Glomerular visceral epithelial cell (primary cell): Measurements from ENCODE around the gene SLC22A31.
A peak's percentile ranks its signal among the peaks of the same experiment; 100 is the strongest.
"Not testable (repeated sequence)": the region's sequence is repeated elsewhere in the genome, so short reads cannot be mapped to it uniquely, and the experiment has no call there.

Source experiments
- DNase-seq: peaks from one replicate; pipeline ENCODE4 v3.0.0-alpha.2; 2016; ENCODE audit errors: extremely low spot score

Gene SLC22A31

GRCh38 chr16:89192956-89193575, 7.3 kb downstream of the SLC22A31 start:
- no peak for DNase-seq

- DNase-seq: peak; percentile 70
These were observed 8.0 kb downstream of the SLC22A31 start for GRCh38 chr16:89192186-89192955.

- no peak for DNase-seq
These were observed 8.5 kb downstream of the SLC22A31 start for GRCh38 chr16:89191901-89192185.

- DNase-seq: no peak
These were observed 9.1 kb downstream of the SLC22A31 start for GRCh38 chr16:89191033-89191900.

GRCh38 chr16:89190150-89190958, 10.0 kb downstream of the SLC22A31 start:
- DNase-seq: no peak

GRCh38 chr16:89189358-89190025, 10.8 kb downstream of the SLC22A31 start:
- no peak for DNase-seq

GRCh38 chr16:89188471-89189357, 11.6 kb downstream of the SLC22A31 start:
- not testable (repeated sequence) for DNase-seq

- no peak for DNase-seq
These were observed 12.5 kb downstream of the SLC22A31 start for GRCh38 chr16:89187770-89188392.

GRCh38 chr16:89187032-89187769, 13.1 kb downstream of the SLC22A31 start:
- peak; percentile 13 for DNase-seq

GRCh38 chr16:89186593-89187031, 13.7 kb downstream of the SLC22A31 start:
- DNase-seq: not testable (repeated sequence)

GRCh38 chr16:89185887-89186592, 14.3 kb downstream of the SLC22A31 start:
- not testable (repeated sequence) for DNase-seq

GRCh38 chr16:89184933-89185794, 15.2 kb downstream of the SLC22A31 start:
- DNase-seq: no peak

- no peak for DNase-seq
These were observed 15.7 kb downstream of the SLC22A31 start for GRCh38 chr16:89184677-89184932.

GRCh38 chr16:89183975-89184676, 16.2 kb downstream of the SLC22A31 start:
- DNase-seq: no peak

GRCh38 chr16:89183463-89183862, 16.9 kb downstream of the SLC22A31 start:
- no peak for DNase-seq

GRCh38 chr16:89179656-89180315, 20.6 kb downstream of the SLC22A31 start:
- no peak for DNase-seq

GRCh38 chr16:89179148-89179484, 21.2 kb downstream of the SLC22A31 start:
- DNase-seq: no peak
